BLaER1 treated with 17β-estradiol and CSF1 and Interleukin-3, amounts not matched to agents 10 nM and 100 nM (cell line): ENCODE results near the gene UBE2L3.
A peak's percentile ranks its signal among the peaks of the same experiment; 100 is the strongest.
"Not testable (repeated sequence)": the region's sequence is repeated elsewhere in the genome, so short reads cannot be mapped to it uniquely, and the experiment has no call there.

Source experiments
- H3K27ac ChIP-seq, 11 experiments: shearing (Covaris generic); formaldehyde crosslinking; 2 replicates each; pipeline ENCODE4 v1.8.1; 2022
- H3K27me3 ChIP-seq, 11 experiments: shearing (Covaris generic); formaldehyde crosslinking; 2 replicates each; pipeline ENCODE4 v1.8.1; 2022
- H3K36me3 ChIP-seq, 11 experiments: shearing (Covaris generic); formaldehyde crosslinking; 2 replicates each; pipeline ENCODE4 v1.8.1; 2022
- H3K4me1 ChIP-seq, 10 experiments: shearing (Covaris generic); formaldehyde crosslinking; 2 replicates each; pipeline ENCODE4 v1.8.1; 2022
- H3K4me2 ChIP-seq, 11 experiments: shearing (Covaris generic); formaldehyde crosslinking; 2 replicates each; pipeline ENCODE4 v1.8.1; 2022
- H3K4me3 ChIP-seq, 10 experiments: shearing (Covaris generic); formaldehyde crosslinking; 2 replicates each; pipeline ENCODE4 v1.8.1; 2022
- H3K9ac ChIP-seq, 11 experiments: shearing (Covaris generic); formaldehyde crosslinking; 2 replicates each; pipeline ENCODE4 v1.8.1; 2022
- H3K9me3 ChIP-seq, 11 experiments: shearing (Covaris generic); formaldehyde crosslinking; replicated peaks in 1 of 11; 2 replicates each; pipeline ENCODE4 v1.8.1; 2022
- H4K20me1 ChIP-seq, 11 experiments: shearing (Covaris generic); formaldehyde crosslinking; 2 replicates each; pipeline ENCODE4 v1.8.1; 2022
- Cebpa-rat ChIP-seq, 11 experiments: shearing (Covaris generic); IDR thresholded peaks; 2 replicates each; pipeline ENCODE4 v1.8.1; 2022

Gene UBE2L3

GRCh38 chr22:21563912-21564311 is 3.6 kb upstream of the UBE2L3 start:
- Histone ChIP-seq H3K4me2 (no peak overlapping the region), H3K9ac (no peak overlapping the region), H3K27ac (no peak overlapping the region), H3K4me1 (peaks cover under 1 to 3% (median 2%) of the 10 kb centered on the region in 10 experiments), H3K36me3 (peaks cover 0 to under 1% (median 0%) of the 10 kb centered on the region in 11 experiments; a peak in 2 of 22 replicates), H4K20me1 (peaks cover 5 to 13% (median 7%) of the 10 kb centered on the region in 11 experiments; a peak in 21 of 22 replicates), H3K4me3 (no peak overlapping the region), H3K27me3 (no peaks in the 10 kb centered on the region), H3K9me3 (no peaks in the 10 kb centered on the region)
- TF ChIP-seq Cebpa-rat (IDR thresholded peaks at IDR 0.05), result no peak

GRCh38 chr22:21564411-21564810 is 3.1 kb upstream of the UBE2L3 start:
- no peak overlapping the region for H3K4me2 ChIP-seq
- H3K9me3 ChIP-seq, result no peaks in the 10 kb centered on the region
- no peak overlapping the region for H3K9ac ChIP-seq

GRCh38 chr22:21568347-21569075 is 997 bp downstream of the UBE2L3 start:
- peak overlapping the region; percentile 83 to 100 (median 96) for H3K4me2 ChIP-seq
- no peaks in the 10 kb centered on the region for H3K27me3 ChIP-seq
- H3K4me1 ChIP-seq, result peaks cover 45 to 49% (median 48%) of the 10 kb centered on the region in 10 experiments
- peaks cover 5 to 31% (median 23%) of the 10 kb centered on the region in 11 experiments for H3K36me3 ChIP-seq
- peak overlapping the region; percentile 96 to 100 (median 100) for H3K9ac ChIP-seq
- peaks cover 51 to 59% (median 53%) of the 10 kb centered on the region in 11 experiments for H4K20me1 ChIP-seq
- peak overlapping the region; percentile 77 to 98 (median 94) for H3K4me3 ChIP-seq
- no peaks in the 10 kb centered on the region for H3K9me3 ChIP-seq
- no peak for TF ChIP-seq Cebpa-rat (IDR thresholded peaks at IDR 0.05)
- H3K27ac ChIP-seq, result peak overlapping the region; percentile 97 to 100 (median 99)

More at GRCh38 chr22:21564411-21564810, 3.1 kb upstream of the UBE2L3 start:
- H3K27me3 ChIP-seq, result no peaks in the 10 kb centered on the region
- H3K27ac ChIP-seq, result no peak overlapping the region
- H3K4me3 ChIP-seq, result no peak overlapping the region
- H4K20me1 ChIP-seq, result peaks cover 10 to 18% (median 12%) of the 10 kb centered on the region in 11 experiments
- peaks cover 0 to 6% (median 0%) of the 10 kb centered on the region in 11 experiments; a peak in 4 of 22 replicates for H3K36me3 ChIP-seq
- H3K4me1 ChIP-seq, result peaks cover 5 to 8% (median 7%) of the 10 kb centered on the region in 10 experiments
- TF ChIP-seq Cebpa-rat (IDR thresholded peaks at IDR 0.05), result no peak

GRCh38 chr22:21569076-21569427 is 1.5 kb downstream of the UBE2L3 start:
- Histone ChIP-seq H3K9ac (peak overlapping the region; percentile 96 to 100 (median 100)), H3K4me1 (peaks cover 51 to 55% (median 53%) of the 10 kb centered on the region in 10 experiments), H3K4me3 (peak overlapping the region; percentile 77 to 98 (median 94)), H3K36me3 (peaks cover 9 to 37% (median 27%) of the 10 kb centered on the region in 11 experiments), H3K27ac (peak overlapping the region; percentile 97 to 100 (median 99); a peak in 21 of 22 replicates), H4K20me1 (peaks cover 57 to 64% (median 58%) of the 10 kb centered on the region in 11 experiments), H3K4me2 (peak overlapping the region; percentile 83 to 100 (median 96))
- H3K27me3 ChIP-seq, H3K9me3 ChIP-seq: not testable (repeated sequence)

GRCh38 chr22:21569459-21570170 is 2.1 kb downstream of the UBE2L3 start:
- peak overlapping the region; percentile 83 to 100 (median 96) for H3K4me2 ChIP-seq
- peaks cover 62 to 70% (median 64%) of the 10 kb centered on the region in 11 experiments for H4K20me1 ChIP-seq
- peaks cover 53 to 60% (median 59%) of the 10 kb centered on the region in 10 experiments for H3K4me1 ChIP-seq
- TF ChIP-seq Cebpa-rat (IDR thresholded peaks at IDR 0.05), result no peak
- H3K27me3 ChIP-seq, result no peaks in the 10 kb centered on the region
- peak overlapping the region; percentile 31 to 100 (median 99); a peak in 20 of 22 replicates for H3K27ac ChIP-seq
- H3K4me3 ChIP-seq, result peak overlapping the region; percentile 77 to 98 (median 94)
- peaks cover 13 to 42% (median 33%) of the 10 kb centered on the region in 11 experiments for H3K36me3 ChIP-seq
- H3K9ac ChIP-seq, result peak overlapping the region; percentile 96 to 100 (median 100)
- H3K9me3 ChIP-seq, result no peaks in the 10 kb centered on the region

DNA sequence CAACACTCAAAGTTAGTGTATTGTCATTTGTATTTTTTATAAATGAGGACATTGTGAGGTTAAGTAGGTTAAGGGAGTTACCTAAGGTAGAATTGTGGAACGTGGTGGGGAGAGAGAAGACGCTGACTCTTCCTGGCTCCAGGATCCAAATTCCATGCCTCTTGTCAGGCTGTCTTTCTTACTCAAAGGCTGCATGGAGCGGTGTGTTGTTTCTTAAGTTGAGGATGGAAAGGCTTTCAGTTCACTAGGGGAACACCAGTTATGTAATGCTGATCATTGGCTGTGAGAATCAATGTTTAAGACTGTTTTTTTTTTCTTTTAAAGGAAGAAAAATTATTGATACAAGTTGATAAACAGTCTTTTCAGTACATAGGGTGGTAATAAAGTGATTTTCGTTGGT is 2.9 kb downstream of the UBE2L3 start:
- peak overlapping the region; percentile 61 to 100 (median 100); a peak in 19 of 22 replicates for H3K9ac ChIP-seq
- no peak for TF ChIP-seq Cebpa-rat (IDR thresholded peaks at IDR 0.05)
- H3K27ac ChIP-seq, result peak overlapping the region; percentile 31 to 100 (median 99); a peak in 20 of 22 replicates
- peaks cover 13 to 47% (median 35%) of the 10 kb centered on the region in 11 experiments for H3K36me3 ChIP-seq
- H3K9me3 ChIP-seq, result no peaks in the 10 kb centered on the region
- H4K20me1 ChIP-seq, result peaks cover 70 to 77% (median 72%) of the 10 kb centered on the region in 11 experiments
- peak overlapping the region; percentile 83 to 100 (median 96) for H3K4me2 ChIP-seq
- peak overlapping the region; percentile 77 to 98 (median 94); a peak in 15 of 20 replicates for H3K4me3 ChIP-seq
- peaks cover 53 to 66% (median 61%) of the 10 kb centered on the region in 10 experiments for H3K4me1 ChIP-seq
- no peaks in the 10 kb centered on the region for H3K27me3 ChIP-seq

GRCh38 chr22:21571679-21572078 is 4.2 kb downstream of the UBE2L3 start:
- Histone ChIP-seq H3K4me3 (peak overlapping the region in 3 of 10 experiments; percentile 11 to 31 (median 20); a peak in 2 of 20 replicates), H3K9ac (peak overlapping the region; percentile 2 to 100 (median 97); a peak in 12 of 22 replicates), H4K20me1 (peaks cover 83 to 90% (median 85%) of the 10 kb centered on the region in 11 experiments), H3K27me3 (no peaks in the 10 kb centered on the region), H3K27ac (peak overlapping the region in 9 of 11 experiments; percentile 32 to 100 (median 98); a peak in 16 of 22 replicates), H3K36me3 (peaks cover 13 to 57% (median 38%) of the 10 kb centered on the region in 11 experiments), H3K4me2 (peak overlapping the region; percentile 83 to 100 (median 96)), H3K4me1 (peaks cover 53 to 77% (median 63%) of the 10 kb centered on the region in 10 experiments), H3K9me3 (no peaks in the 10 kb centered on the region)
- TF ChIP-seq Cebpa-rat (IDR thresholded peaks at IDR 0.05), result no peak

DNA sequence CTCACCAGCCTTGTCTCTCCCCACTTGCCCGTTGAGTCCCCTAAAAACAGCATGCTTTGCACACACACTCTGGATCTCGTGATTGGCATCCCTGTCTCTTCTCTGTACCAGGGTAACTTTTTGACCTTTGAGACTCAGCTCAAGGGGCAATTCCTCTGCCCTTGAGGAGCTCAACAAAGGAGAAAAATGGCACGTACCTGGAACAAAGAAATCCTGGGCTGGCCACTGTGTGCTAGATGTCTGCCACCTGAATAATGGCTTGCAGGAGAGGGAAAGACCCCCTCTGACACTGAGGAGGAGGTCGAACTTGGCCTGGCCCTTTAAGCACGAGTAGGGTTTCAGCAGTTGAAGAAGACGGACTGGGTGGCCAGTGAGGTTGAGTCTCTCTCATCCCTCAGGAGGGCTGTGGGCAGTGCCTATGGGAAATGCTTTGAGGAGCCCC is 5.8 kb downstream of the UBE2L3 start:
- no peaks in the 10 kb centered on the region for H3K9me3 ChIP-seq
- peaks cover 99 to 100% (median 100%) of the 10 kb centered on the region in 11 experiments for H4K20me1 ChIP-seq
- peak overlapping the region; percentile 10 to 99 (median 32); a peak in 21 of 22 replicates for H3K4me2 ChIP-seq
- H3K4me1 ChIP-seq, result peaks cover 61 to 93% (median 78%) of the 10 kb centered on the region in 10 experiments
- no peak for TF ChIP-seq Cebpa-rat (IDR thresholded peaks at IDR 0.05)
- H3K9ac ChIP-seq, result peak overlapping the region in 2 of 11 experiments; percentile 19 to 25; a peak in 3 of 22 replicates
- H3K27me3 ChIP-seq, result no peaks in the 10 kb centered on the region
- H3K36me3 ChIP-seq, result peaks cover 22 to 74% (median 50%) of the 10 kb centered on the region in 11 experiments
- no peak overlapping the region for H3K4me3 ChIP-seq
- H3K27ac ChIP-seq, result peak overlapping the region in 4 of 11 experiments; percentile 5 to 13 (median 11); a peak in 4 of 22 replicates
